Activated CD4-positive, alpha-beta T cell treated with anti-CD3 and anti-CD28 coated beads, Interleukin-2, amount 50 U/mL, for 1 hour (primary cell): ENCODE results near the gene DHRS7.

ENCODE experiments used
- DNase-seq: peaks from one replicate; pipeline ENCODE4 v3.0.0-alpha.2; 2020

Gene DHRS7, protein sequence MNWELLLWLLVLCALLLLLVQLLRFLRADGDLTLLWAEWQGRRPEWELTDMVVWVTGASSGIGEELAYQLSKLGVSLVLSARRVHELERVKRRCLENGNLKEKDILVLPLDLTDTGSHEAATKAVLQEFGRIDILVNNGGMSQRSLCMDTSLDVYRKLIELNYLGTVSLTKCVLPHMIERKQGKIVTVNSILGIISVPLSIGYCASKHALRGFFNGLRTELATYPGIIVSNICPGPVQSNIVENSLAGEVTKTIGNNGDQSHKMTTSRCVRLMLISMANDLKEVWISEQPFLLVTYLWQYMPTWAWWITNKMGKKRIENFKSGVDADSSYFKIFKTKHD

GRCh38 chr14:60164712-60165546 is at the start of gene DHRS7:
TSS of gene DHRS7 (minus strand) at chr14:60165398. CDS start at chr14:60165309, 89 bp downstream.
- DNase-seq, result peak; percentile 51

- DNase-seq, result no peak
Observed at GRCh38 chr14:60214415-60215126, 49.4 kb upstream of the DHRS7 start.

DNA sequence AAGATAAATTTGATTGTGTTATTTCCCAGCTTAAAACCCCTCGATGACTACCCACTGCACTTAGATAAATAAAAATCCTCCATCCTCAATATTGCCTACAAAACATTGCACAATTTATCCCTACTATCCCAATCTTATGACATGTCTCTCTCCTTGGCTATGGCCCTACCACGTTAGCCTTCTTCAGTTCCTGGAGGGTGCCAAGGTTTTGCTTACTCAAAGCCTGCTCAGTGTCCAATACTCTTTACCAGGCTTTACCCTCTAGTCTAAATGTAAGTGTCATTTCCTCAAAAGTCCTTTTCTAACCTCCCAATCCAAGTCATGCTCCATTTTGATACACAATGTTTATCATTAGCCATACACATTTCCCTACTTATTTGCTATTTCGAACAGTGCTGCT is 48.8 kb upstream of the DHRS7 start:
- no peak for DNase-seq

- no peak for DNase-seq
Observed at GRCh38 chr14:60212503-60213371, 47.5 kb upstream of the DHRS7 start.

DNA sequence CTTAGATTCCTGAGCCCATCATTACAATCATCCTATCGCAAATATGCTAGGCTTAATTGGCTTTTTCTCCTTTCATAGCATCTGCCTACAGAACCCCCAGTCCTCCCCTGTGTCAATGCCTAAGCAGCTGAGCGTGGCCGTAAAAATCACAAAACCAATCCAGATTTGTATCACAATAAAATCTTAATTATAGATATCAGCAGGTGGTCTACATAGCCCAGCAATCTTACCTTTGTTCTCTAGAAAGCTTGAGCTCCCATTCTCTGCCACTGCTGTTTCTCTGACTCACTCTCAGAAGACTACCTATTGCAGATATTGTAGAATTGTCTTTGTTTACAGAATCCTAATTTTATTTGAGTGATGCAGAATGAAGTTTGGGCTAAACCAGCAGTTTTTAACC is 46.0 kb upstream of the DHRS7 start:
- no peak for DNase-seq

GRCh38 chr14:60210703-60211102 is 45.5 kb upstream of the DHRS7 start:
- DNase-seq, result no peak

GRCh38 chr14:60206837-60207533 is 41.8 kb upstream of the DHRS7 start:
- DNase-seq, result no peak

DNA sequence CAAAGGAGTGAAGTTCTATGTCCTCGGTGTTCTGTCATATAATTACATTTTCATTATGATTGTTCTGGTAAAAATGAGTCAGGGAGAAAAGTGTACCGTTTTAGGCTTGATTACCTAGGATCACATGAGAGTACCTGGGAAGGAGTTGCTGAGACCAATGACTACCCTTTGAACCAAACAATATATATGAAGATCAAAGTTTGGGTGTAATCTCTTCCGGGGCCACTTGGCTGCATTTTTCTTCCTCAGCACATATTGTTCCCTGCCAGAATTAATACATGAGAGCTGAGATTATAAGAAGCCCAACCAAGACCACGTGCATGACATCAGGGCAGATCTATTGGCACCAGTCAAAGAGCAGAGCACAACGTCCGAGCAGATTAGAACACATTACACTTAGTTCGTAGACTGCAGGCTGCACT is 41.1 kb upstream of the DHRS7 start:
- no peak for DNase-seq

GRCh38 chr14:60204843-60205774 is 39.9 kb upstream of the DHRS7 start:
- no peak for DNase-seq

- DNase-seq, result no peak
Observed at GRCh38 chr14:60204104-60204842, 39.1 kb upstream of the DHRS7 start.

- no peak for DNase-seq
Observed at GRCh38 chr14:60199321-60199720, 34.1 kb upstream of the DHRS7 start.

DNA sequence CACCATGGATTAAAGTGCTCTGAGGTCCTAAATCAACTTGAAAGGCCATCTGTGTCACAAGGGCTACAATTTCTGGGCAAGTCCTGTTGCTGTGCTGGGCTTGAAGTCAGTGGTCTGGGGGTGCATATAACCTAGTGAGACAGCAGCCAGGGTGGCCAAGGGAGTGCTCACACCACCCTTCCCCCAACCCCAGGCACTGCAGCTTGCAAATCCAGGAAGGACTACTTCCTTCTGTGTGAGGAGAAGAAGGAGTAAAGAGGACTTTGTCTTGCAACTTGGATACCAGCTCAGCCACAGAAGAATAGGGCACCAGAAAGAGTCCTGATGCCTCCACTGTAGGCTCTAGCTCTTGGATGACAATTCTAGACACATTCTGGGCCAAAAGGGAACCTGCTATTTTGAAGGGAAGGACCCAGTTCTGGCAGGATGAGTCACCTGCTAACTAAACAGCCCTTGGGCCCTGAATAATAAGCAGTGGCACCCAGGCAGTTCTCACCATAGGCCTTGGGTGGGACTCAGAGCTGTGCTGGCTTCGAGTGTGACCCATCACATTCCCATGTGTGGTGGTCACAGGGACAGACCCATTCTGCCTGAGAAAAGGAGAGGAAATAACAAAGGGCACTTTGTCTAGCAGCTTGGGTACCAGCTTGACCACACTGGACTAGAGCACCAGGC is 32.6 kb upstream of the DHRS7 start:
- DNase-seq, result no peak

GRCh38 chr14:60196291-60196690 is 31.1 kb upstream of the DHRS7 start:
- DNase-seq, result no peak

DNA sequence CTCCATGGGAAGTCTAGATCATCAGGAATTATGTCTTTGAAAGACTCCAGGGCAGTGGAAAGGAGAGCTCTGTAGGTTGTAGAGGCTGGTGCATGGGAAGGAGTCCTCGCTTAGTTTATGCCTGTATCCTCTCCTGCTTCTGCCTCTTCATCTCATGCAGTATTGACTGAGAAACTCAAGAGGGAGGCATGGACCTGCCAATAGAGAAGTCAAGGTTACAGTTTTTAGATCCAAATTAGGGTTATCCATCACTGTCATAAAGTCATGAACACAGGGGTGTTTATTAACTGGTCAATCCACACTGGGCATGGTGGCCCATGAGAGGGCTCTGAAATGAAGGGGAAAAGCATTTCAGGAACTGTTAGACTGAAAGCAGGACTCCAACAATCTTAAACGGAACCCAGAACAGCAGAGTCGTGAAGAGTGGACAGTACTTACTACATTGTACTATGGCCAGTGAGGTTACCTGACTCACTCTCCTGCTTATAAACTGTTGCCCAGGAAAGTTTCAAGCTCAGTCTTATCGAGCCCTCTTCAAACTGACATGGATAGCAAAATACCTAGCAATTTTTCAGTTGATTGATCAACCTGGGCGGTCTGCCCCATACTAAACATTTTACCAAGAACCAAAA is 30.1 kb upstream of the DHRS7 start:
- no peak for DNase-seq

- no peak for DNase-seq
Observed at GRCh38 chr14:60189923-60190840, 25.0 kb upstream of the DHRS7 start.

DNA sequence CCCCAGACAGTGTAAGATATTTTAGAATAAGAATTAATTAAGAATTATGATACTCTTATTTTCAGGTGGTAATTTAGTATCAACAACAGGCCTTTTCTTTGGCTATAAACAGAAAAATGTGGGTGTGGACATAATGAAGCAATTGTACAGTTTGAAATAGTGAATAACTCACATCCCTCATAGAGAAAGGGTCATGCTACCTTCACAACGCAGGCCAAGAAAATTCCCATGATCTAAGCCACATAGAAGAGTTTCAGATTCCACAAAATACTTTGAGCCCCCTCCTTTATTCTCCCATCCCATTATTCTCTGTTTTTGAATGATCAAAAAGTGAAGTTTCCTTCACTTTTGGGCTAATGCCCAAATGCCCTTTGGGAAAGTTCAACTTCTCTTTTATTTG is 23.5 kb upstream of the DHRS7 start:
- no peak for DNase-seq

- DNase-seq, result no peak
Observed at GRCh38 chr14:60188115-60188514, 22.9 kb upstream of the DHRS7 start.
